ENCODE results near the gene SLC35G6. TPM values are rescaled to one million over a fixed set of nuclear protein-coding genes. Genes with fewer than 3 reads are reported as not detected.

SLC35G6 gene
- total RNA-seq, 1 donor from 2014 or later = not detected

DNA sequence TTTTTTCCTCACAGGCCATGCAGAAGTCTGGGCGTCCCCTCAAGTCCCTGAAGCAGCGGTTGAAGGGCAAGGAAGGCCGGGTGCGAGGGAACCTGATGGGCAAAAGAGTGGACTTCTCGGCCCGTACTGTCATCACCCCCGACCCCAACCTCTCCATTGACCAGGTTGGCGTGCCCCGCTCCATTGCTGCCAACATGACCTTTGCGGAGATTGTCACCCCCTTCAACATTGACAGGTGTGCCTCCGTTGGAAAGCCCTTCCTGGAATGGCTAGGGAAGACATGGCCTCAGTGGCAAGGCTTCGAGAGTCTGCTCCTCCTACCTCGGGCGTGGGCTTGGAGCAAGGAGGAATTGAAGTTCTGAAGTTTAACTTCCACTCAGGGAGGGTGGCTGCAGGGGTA is 16.4 kb downstream of the SLC35G6 start:
- H3K27ac ChIP-seq (ENCODE audit: low read depth, low read length) = no peak overlapping the region
- no peaks in the 10 kb centered on the region for H3K9me3 ChIP-seq (ENCODE audit: control insufficient read depth in 3 of 3, low read length in 3 of 3)

DNA sequence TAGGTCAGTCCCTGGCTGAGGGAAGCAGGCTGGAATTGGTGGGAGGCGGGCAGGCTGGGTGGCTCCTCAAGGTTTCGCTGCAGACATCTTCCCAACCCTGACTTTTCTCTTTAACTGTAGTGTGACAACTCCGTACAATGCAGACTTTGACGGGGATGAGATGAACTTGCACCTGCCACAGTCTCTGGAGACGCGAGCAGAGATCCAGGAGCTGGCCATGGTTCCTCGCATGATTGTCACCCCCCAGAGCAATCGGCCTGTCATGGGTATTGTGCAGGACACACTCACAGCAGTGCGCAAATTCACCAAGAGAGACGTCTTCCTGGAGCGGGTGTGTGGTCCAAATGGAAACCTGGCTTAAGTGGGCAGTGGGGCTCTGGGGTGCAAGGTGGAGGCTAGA is 17.9 kb downstream of the SLC35G6 start:
- Histone ChIP-seq H3K36me3 (ENCODE audit: control insufficient read depth in 3 of 3, insufficient read depth in 3 of 3, low read length in 3 of 3) (peaks cover 75 to 79% (median 78%) of the 10 kb centered on the region in 3 donors), H3K27ac (ENCODE audit: low read depth, low read length) (no peak overlapping the region), H3K4me3 (ENCODE audit: low read length in 3 of 3) (no peak overlapping the region), H3K9me3 (ENCODE audit: control insufficient read depth in 3 of 3, low read length in 3 of 3) (no peaks in the 10 kb centered on the region), H3K9ac (ENCODE audit: low read depth in 1 of 3, low read length in 3 of 3) (no peak overlapping the region), H3K4me1 (ENCODE audit: control insufficient read depth in 3 of 3, insufficient read depth in 3 of 3, low read length in 3 of 3) (peaks cover 0 to 12% (median 0%) of the 10 kb centered on the region in 3 donors), H3K27me3 (ENCODE audit: control insufficient read depth in 3 of 3, insufficient read depth in 3 of 3, low read length in 3 of 3) (no peaks in the 10 kb centered on the region)

More for the DNA sequence above, 16.4 kb downstream of the SLC35G6 start:
- Histone ChIP-seq H3K4me3 (ENCODE audit: low read length in 3 of 3) (no peak overlapping the region), H3K27me3 (ENCODE audit: control insufficient read depth in 3 of 3, insufficient read depth in 3 of 3, low read length in 3 of 3) (no peaks in the 10 kb centered on the region), H3K36me3 (ENCODE audit: control insufficient read depth in 3 of 3, insufficient read depth in 3 of 3, low read length in 3 of 3) (peaks cover 60 to 64% (median 63%) of the 10 kb centered on the region in 3 donors), H3K4me1 (ENCODE audit: control insufficient read depth in 3 of 3, insufficient read depth in 3 of 3, low read length in 3 of 3) (peaks cover 7 to 12% (median 8%) of the 10 kb centered on the region in 3 donors), H3K9ac (ENCODE audit: low read depth in 1 of 3, low read length in 3 of 3) (peak overlapping the region in 1 of 3 donors; percentile 16)

DNA sequence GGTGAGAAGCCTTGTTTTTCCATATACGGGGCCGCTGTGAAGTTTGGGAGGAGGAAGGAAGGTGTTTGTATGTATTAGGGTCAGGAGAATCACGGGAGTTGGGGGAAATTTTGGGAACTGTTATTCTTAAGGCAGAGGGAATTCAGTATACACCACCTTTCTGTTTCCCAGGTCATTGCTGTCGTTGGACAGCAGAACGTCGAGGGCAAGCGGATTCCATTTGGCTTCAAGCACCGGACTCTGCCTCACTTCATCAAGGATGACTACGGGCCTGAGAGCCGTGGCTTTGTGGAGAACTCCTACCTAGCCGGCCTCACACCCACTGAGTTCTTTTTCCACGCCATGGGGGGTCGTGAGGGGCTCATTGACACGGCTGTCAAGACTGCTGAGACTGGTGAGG is 20.5 kb downstream of the SLC35G6 start:
- no peak overlapping the region for H3K9ac ChIP-seq (ENCODE audit: low read depth in 1 of 3, low read length in 3 of 3)
- H3K9me3 ChIP-seq (ENCODE audit: control insufficient read depth in 3 of 3, low read length in 3 of 3) = no peaks in the 10 kb centered on the region
- H3K27me3 ChIP-seq (ENCODE audit: control insufficient read depth in 3 of 3, insufficient read depth in 3 of 3, low read length in 3 of 3) = no peaks in the 10 kb centered on the region
- no peak overlapping the region for H3K4me3 ChIP-seq (ENCODE audit: low read length in 3 of 3)
- H3K36me3 ChIP-seq (ENCODE audit: control insufficient read depth in 3 of 3, insufficient read depth in 3 of 3, low read length in 3 of 3) = peaks cover 75 to 89% (median 89%) of the 10 kb centered on the region in 3 donors
- no peak overlapping the region for H3K27ac ChIP-seq (ENCODE audit: low read depth, low read length)
- peaks cover 0 to 7% (median 0%) of the 10 kb centered on the region in 3 donors for H3K4me1 ChIP-seq (ENCODE audit: control insufficient read depth in 3 of 3, insufficient read depth in 3 of 3, low read length in 3 of 3)

DNA sequence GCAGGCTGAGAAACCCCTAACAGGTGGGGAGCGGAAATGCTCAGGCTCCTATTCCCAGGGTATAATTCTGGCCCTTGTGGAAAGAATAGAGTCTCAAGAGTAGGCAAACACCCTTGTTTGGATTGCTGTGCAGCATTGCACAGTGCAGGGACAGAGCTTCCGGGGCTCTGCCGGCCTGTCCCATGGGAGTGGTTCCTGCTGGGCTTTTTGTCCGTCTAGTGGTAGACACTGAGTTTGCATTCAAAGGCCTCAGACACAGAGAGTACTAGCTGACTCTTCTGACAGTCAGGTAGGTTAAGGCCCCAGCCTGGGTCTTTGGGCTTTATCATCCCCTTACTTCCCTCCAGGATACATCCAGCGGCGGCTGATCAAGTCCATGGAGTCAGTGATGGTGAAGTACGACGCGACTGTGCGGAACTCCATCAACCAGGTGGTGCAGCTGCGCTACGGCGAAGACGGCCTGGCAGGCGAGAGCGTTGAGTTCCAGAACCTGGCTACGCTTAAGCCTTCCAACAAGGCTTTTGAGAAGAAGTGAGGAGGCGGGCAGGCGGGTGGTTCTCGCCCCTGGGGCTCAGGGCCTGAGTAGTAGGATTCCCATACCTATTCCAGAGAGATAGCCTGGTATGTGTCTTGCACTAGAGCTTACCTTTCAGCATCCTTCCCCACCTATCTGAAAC is 21.1 kb downstream of the SLC35G6 start:
- Histone ChIP-seq H3K4me3 (ENCODE audit: low read length in 3 of 3) (no peak overlapping the region), H3K9me3 (ENCODE audit: control insufficient read depth in 3 of 3, low read length in 3 of 3) (no peaks in the 10 kb centered on the region)

DNA sequence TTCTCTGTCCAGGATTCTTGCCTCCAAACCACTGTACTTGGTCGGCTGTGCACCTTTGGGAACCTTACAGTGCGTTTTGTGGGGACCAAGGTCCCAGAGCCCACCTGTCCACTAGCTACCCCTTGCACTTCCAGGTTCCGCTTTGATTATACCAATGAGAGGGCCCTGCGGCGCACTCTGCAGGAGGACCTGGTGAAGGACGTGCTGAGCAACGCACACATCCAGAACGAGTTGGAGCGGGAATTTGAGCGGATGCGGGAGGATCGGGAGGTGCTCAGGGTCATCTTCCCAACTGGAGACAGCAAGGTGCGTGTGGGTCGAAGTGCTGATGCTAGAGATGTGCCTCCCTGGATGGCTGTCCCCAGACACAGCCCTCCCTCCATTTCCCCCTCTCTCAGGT is 21.7 kb downstream of the SLC35G6 start:
- Histone ChIP-seq H3K27me3 (ENCODE audit: control insufficient read depth in 3 of 3, insufficient read depth in 3 of 3, low read length in 3 of 3) (no peaks in the 10 kb centered on the region), H3K4me1 (ENCODE audit: control insufficient read depth in 3 of 3, insufficient read depth in 3 of 3, low read length in 3 of 3) (peaks cover 0 to 2% (median 0%) of the 10 kb centered on the region in 3 donors), H3K4me3 (ENCODE audit: low read length in 3 of 3) (no peak overlapping the region), H3K27ac (ENCODE audit: low read depth, low read length) (no peak overlapping the region), H3K9ac (ENCODE audit: low read depth in 1 of 3, low read length in 3 of 3) (no peak overlapping the region), H3K36me3 (ENCODE audit: control insufficient read depth in 3 of 3, insufficient read depth in 3 of 3, low read length in 3 of 3) (peaks cover 68 to 85% (median 83%) of the 10 kb centered on the region in 3 donors), H3K9me3 (ENCODE audit: control insufficient read depth in 3 of 3, low read length in 3 of 3) (no peaks in the 10 kb centered on the region)

More for the DNA sequence above, 21.1 kb downstream of the SLC35G6 start:
- no peaks in the 10 kb centered on the region for H3K27me3 ChIP-seq (ENCODE audit: control insufficient read depth in 3 of 3, insufficient read depth in 3 of 3, low read length in 3 of 3)
- no peak overlapping the region for H3K9ac ChIP-seq (ENCODE audit: low read depth in 1 of 3, low read length in 3 of 3)
- H3K36me3 ChIP-seq (ENCODE audit: control insufficient read depth in 3 of 3, insufficient read depth in 3 of 3, low read length in 3 of 3) = peaks cover 72 to 88% (median 86%) of the 10 kb centered on the region in 3 donors
- H3K27ac ChIP-seq (ENCODE audit: low read depth, low read length) = no peak overlapping the region
- peaks cover 0 to 5% (median 0%) of the 10 kb centered on the region in 3 donors for H3K4me1 ChIP-seq (ENCODE audit: control insufficient read depth in 3 of 3, insufficient read depth in 3 of 3, low read length in 3 of 3)

DNA sequence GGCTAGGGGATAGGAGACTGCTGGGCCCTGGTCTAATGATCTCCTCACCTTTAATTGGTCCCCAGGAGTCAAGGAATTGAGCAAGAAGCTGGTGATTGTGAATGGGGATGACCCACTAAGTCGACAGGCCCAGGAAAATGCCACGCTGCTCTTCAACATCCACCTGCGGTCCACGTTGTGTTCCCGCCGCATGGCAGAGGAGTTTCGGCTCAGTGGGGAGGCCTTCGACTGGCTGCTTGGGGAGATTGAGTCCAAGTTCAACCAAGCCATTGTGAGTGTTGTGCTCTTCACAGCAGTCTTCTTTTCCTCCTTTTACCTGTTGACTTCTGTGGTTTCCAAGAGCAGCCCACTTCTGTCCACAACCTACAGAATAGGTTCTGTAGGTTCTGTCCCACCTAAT is 22.3 kb downstream of the SLC35G6 start:
- Histone ChIP-seq H3K27me3 (ENCODE audit: control insufficient read depth in 3 of 3, insufficient read depth in 3 of 3, low read length in 3 of 3) (no peaks in the 10 kb centered on the region), H3K9me3 (ENCODE audit: control insufficient read depth in 3 of 3, low read length in 3 of 3) (no peaks in the 10 kb centered on the region), H3K27ac (ENCODE audit: low read depth, low read length) (no peak overlapping the region), H3K4me3 (ENCODE audit: low read length in 3 of 3) (no peak overlapping the region), H3K36me3 (ENCODE audit: control insufficient read depth in 3 of 3, insufficient read depth in 3 of 3, low read length in 3 of 3) (peaks cover 68 to 85% (median 83%) of the 10 kb centered on the region in 3 donors), H3K4me1 (ENCODE audit: control insufficient read depth in 3 of 3, insufficient read depth in 3 of 3, low read length in 3 of 3) (no peaks in the 10 kb centered on the region), H3K9ac (ENCODE audit: low read depth in 1 of 3, low read length in 3 of 3) (no peak overlapping the region)

DNA sequence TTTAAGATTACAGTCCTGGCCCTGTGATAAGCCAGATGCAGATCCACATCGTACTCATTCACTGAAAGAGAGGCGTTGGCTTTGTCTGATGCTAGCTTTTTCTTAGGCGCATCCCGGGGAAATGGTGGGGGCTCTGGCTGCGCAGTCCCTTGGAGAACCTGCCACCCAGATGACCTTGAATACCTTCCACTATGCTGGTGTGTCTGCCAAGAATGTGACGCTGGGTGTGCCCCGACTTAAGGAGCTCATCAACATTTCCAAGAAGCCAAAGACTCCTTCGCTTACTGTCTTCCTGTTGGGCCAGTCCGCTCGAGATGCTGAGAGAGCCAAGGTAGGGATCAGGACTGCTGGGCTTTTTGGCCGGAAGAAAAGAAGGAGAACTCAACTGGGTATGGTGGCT is 26.9 kb downstream of the SLC35G6 start:
- Histone ChIP-seq H3K4me1 (ENCODE audit: control insufficient read depth in 3 of 3, insufficient read depth in 3 of 3, low read length in 3 of 3) (peaks cover 0 to 2% (median 0%) of the 10 kb centered on the region in 3 donors), H3K9ac (ENCODE audit: low read depth in 1 of 3, low read length in 3 of 3) (no peak overlapping the region), H3K27ac (ENCODE audit: low read depth, low read length) (no peak overlapping the region), H3K9me3 (ENCODE audit: control insufficient read depth in 3 of 3, low read length in 3 of 3) (no peaks in the 10 kb centered on the region), H3K36me3 (ENCODE audit: control insufficient read depth in 3 of 3, insufficient read depth in 3 of 3, low read length in 3 of 3) (peaks cover 69 to 85% (median 83%) of the 10 kb centered on the region in 3 donors), H3K27me3 (ENCODE audit: control insufficient read depth in 3 of 3, insufficient read depth in 3 of 3, low read length in 3 of 3) (no peaks in the 10 kb centered on the region), H3K4me3 (ENCODE audit: low read length in 3 of 3) (no peak overlapping the region)

DNA sequence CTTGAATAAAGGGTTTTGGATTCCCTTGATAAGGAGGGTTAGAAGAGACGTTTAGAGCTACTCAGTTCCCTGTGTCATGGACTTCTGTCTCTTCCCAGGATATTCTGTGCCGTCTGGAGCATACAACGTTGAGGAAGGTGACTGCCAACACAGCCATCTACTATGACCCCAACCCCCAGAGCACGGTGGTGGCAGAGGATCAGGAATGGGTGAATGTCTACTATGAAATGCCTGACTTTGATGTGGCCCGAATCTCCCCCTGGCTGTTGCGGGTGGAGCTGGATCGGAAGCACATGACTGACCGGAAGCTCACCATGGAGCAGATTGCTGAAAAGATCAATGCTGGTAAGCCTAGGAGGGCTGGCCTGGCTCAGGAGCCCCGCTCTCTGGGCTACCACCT is 27.6 kb downstream of the SLC35G6 start:
- Histone ChIP-seq H3K36me3 (ENCODE audit: control insufficient read depth in 3 of 3, insufficient read depth in 3 of 3, low read length in 3 of 3) (peaks cover 69 to 85% (median 83%) of the 10 kb centered on the region in 3 donors), H3K9ac (ENCODE audit: low read depth in 1 of 3, low read length in 3 of 3) (no peak overlapping the region)

DNA sequence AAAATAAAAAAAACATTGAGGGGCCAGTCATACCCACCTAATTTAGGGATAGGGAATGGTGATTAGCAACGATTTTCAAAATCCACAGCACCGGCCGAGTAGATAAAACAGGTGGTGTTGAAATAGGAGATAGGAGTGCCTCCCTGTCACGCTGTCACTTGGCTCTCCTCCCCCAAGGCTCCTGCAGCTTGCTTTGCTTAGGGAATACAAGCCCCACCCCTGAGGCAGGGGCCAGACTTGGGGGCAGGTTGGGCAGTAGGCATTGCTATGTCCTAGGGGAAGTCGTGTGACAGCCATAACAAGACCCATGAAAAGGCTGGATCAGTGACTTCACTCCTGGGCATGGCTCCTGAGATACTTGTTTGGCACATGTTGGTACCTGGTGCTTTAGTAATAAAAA is 28.7 kb downstream of the SLC35G6 start:
- no peak overlapping the region for H3K27ac ChIP-seq (ENCODE audit: low read depth, low read length)
- no peak overlapping the region for H3K4me3 ChIP-seq (ENCODE audit: low read length in 3 of 3)
- peaks cover 68 to 79% (median 75%) of the 10 kb centered on the region in 3 donors for H3K36me3 ChIP-seq (ENCODE audit: control insufficient read depth in 3 of 3, insufficient read depth in 3 of 3, low read length in 3 of 3)
- H3K9ac ChIP-seq (ENCODE audit: low read depth in 1 of 3, low read length in 3 of 3) = no peak overlapping the region
- H3K9me3 ChIP-seq (ENCODE audit: control insufficient read depth in 3 of 3, low read length in 3 of 3) = no peaks in the 10 kb centered on the region
- H3K27me3 ChIP-seq (ENCODE audit: control insufficient read depth in 3 of 3, insufficient read depth in 3 of 3, low read length in 3 of 3) = no peaks in the 10 kb centered on the region
- H3K4me1 ChIP-seq (ENCODE audit: control insufficient read depth in 3 of 3, insufficient read depth in 3 of 3, low read length in 3 of 3) = peaks cover 0 to 2% (median 0%) of the 10 kb centered on the region in 3 donors

More for the DNA sequence above, 27.6 kb downstream of the SLC35G6 start:
- H3K4me1 ChIP-seq (ENCODE audit: control insufficient read depth in 3 of 3, insufficient read depth in 3 of 3, low read length in 3 of 3) = peaks cover 0 to 2% (median 0%) of the 10 kb centered on the region in 3 donors
- H3K4me3 ChIP-seq (ENCODE audit: low read length in 3 of 3) = no peak overlapping the region
- H3K27ac ChIP-seq (ENCODE audit: low read depth, low read length) = no peak overlapping the region
- no peaks in the 10 kb centered on the region for H3K9me3 ChIP-seq (ENCODE audit: control insufficient read depth in 3 of 3, low read length in 3 of 3)
- H3K27me3 ChIP-seq (ENCODE audit: control insufficient read depth in 3 of 3, insufficient read depth in 3 of 3, low read length in 3 of 3) = no peaks in the 10 kb centered on the region

DNA sequence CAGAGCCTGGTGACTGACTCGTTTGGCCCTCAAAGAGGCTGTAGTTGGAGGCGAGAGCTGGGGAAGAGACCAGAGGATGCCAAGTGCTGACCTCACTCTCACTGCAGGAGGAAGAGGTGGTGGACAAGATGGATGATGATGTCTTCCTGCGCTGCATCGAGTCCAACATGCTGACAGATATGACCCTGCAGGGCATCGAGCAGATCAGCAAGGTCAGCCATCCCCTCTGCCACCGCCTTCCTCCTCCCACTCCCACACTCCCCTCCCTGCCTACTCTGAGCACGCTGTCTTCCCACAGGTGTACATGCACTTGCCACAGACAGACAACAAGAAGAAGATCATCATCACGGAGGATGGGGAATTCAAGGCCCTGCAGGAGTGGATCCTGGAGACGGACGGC is 29.9 kb downstream of the SLC35G6 start:
- Histone ChIP-seq H3K4me3 (ENCODE audit: low read length in 3 of 3) (no peak overlapping the region), H3K27ac (ENCODE audit: low read depth, low read length) (no peak overlapping the region), H3K9ac (ENCODE audit: low read depth in 1 of 3, low read length in 3 of 3) (no peak overlapping the region), H3K36me3 (ENCODE audit: control insufficient read depth in 3 of 3, insufficient read depth in 3 of 3, low read length in 3 of 3) (peaks cover 65 to 73% (median 69%) of the 10 kb centered on the region in 3 donors), H3K9me3 (ENCODE audit: control insufficient read depth in 3 of 3, low read length in 3 of 3) (no peaks in the 10 kb centered on the region), H3K4me1 (ENCODE audit: control insufficient read depth in 3 of 3, insufficient read depth in 3 of 3, low read length in 3 of 3) (peaks cover 0 to 2% (median 0%) of the 10 kb centered on the region in 3 donors), H3K27me3 (ENCODE audit: control insufficient read depth in 3 of 3, insufficient read depth in 3 of 3, low read length in 3 of 3) (no peaks in the 10 kb centered on the region)
